Testis (tissue), 3 donors: Measurements from ENCODE around the gene SYNRG. TPM values are rescaled to one million over a fixed set of nuclear protein-coding genes. Genes with fewer than 3 reads are reported as not detected.

Experiments used
- DNase-seq: peaks from one replicate; pipeline ENCODE4 v3.0.0-alpha.2; 2019
- H3K27ac ChIP-seq, 2 donors: fragments of 200-600 bp; sonication (generic); one replicate each; pipeline ENCODE4 v1.5.1; 2019
- H3K27me3 ChIP-seq: fragments of 200-600 bp; sonication (generic); one replicate; pipeline ENCODE4 v1.5.1; 2019
- H3K36me3 ChIP-seq: fragments of 200-600 bp; sonication (generic); one replicate; pipeline ENCODE4 v1.5.1; 2017; ENCODE audit warnings: low read depth; ENCODE audit errors: missing control alignments
- H3K4me1 ChIP-seq: fragments of 200-600 bp; sonication (generic); one replicate; pipeline ENCODE4 v1.5.1; 2019
- H3K4me3 ChIP-seq, 2 donors: fragments of 200-600 bp; sonication (generic); one replicate each; pipeline ENCODE4 v1.5.1; 2017 to 2019
- H3K9me3 ChIP-seq: fragments of 200-600 bp; sonication (generic); one replicate; pipeline ENCODE4 v1.5.1; 2017
- POLR2A ChIP-seq: fragments of 450-650 bp; IDR thresholded peaks from one replicate; pipeline ENCODE4 v1.6.1; 2017; ENCODE audit warnings: antibody characterized with exemption, mild to moderate bottlenecking, moderate library complexity
- WGBS, 2 donors: methylation state at CpG; one replicate each; pipeline ENCODE4 v1.1.5; 2018; 5-methylcytosine and 5-hydroxymethylcytosine counted together
- intact Hi-C: fragments of 100-400 bp; cut with DNase I; formaldehyde crosslinking; loops from one replicate; pipeline ENCODE4 v1.15.1; 2023; ENCODE audit warnings: low total_unique reads
- polyA plus RNA-seq: library from polyadenylated mRNA; stranded (reverse); fragments of 350-450 nt; fragmentation: Illumina TruSeq; extraction: RNeasy Lipid Tissue Mini Kit (QIAGEN cat#74804); gene quantifications from one replicate; pipeline ENCODE4 v1.2.3, GENCODE V29; 2014; ENCODE audit warnings: low read depth, low replicate concordance; ENCODE audit not compliant: insufficient read depth
- total RNA-seq, 2 donors: library from RNA; depleted of rRNA; stranded (reverse); fragments of >200 nt; gene quantifications; one replicate each; pipeline ENCODE4 v1.2.3, GENCODE V29; 2016
- TF ChIP-seq, protein P1 (sequence below), 3 experiments: fragments of 450-650 bp in 2 of 3; fragments of 200-600 bp in 1 of 3; sonication (generic) in 1 of 3; IDR thresholded peaks; one replicate each; pipeline ENCODE4 v1.5.1; 2016 to 2019; ENCODE audit warnings: antibody characterized with exemption in 3 of 3, mild to moderate bottlenecking in 2 of 3, moderate library complexity in 1 of 3

The SYNRG gene
- total and polyA plus RNA-seq, 3 donors from 2014 or later = 50.1 to 72.2 (median 54.6) TPM

GRCh38 chr17:37568350-37569053 lies 40.7 kb downstream of the SYNRG start:
- 92 to 100% methylated on average over 2 of the region's 2 CpGs for WGBS, 2 donors
- no peaks in the 10 kb centered on the region for H3K36me3 ChIP-seq
- no peak for TF ChIP-seq POLR2A
- TF ChIP-seq, protein P1, sequence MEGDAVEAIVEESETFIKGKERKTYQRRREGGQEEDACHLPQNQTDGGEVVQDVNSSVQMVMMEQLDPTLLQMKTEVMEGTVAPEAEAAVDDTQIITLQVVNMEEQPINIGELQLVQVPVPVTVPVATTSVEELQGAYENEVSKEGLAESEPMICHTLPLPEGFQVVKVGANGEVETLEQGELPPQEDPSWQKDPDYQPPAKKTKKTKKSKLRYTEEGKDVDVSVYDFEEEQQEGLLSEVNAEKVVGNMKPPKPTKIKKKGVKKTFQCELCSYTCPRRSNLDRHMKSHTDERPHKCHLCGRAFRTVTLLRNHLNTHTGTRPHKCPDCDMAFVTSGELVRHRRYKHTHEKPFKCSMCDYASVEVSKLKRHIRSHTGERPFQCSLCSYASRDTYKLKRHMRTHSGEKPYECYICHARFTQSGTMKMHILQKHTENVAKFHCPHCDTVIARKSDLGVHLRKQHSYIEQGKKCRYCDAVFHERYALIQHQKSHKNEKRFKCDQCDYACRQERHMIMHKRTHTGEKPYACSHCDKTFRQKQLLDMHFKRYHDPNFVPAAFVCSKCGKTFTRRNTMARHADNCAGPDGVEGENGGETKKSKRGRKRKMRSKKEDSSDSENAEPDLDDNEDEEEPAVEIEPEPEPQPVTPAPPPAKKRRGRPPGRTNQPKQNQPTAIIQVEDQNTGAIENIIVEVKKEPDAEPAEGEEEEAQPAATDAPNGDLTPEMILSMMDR (IDR thresholded peaks at IDR 0.05) = no peak

GRCh38 chr17:37567538-37567937 lies 41.7 kb downstream of the SYNRG start:
- H3K27me3 ChIP-seq = no peaks in the 10 kb centered on the region
- H3K4me1 ChIP-seq = no peaks in the 10 kb centered on the region
- H3K4me3 ChIP-seq = no peak overlapping the region
- no peaks in the 10 kb centered on the region for H3K36me3 ChIP-seq
- TF ChIP-seq POLR2A = no peak
- TF ChIP-seq, protein P1 (IDR thresholded peaks at IDR 0.05) = no peak
- intact Hi-C loops = no loop called here
- DNase-seq = no peak
- 89 to 91% methylated on average over 4 of the region's 4 CpGs for WGBS, 2 donors
- no peaks in the 10 kb centered on the region for H3K9me3 ChIP-seq
- H3K27ac ChIP-seq = no peak overlapping the region

More at GRCh38 chr17:37568350-37569053, 40.7 kb downstream of the SYNRG start:
- Histone ChIP-seq H3K27me3 (no peaks in the 10 kb centered on the region), H3K9me3 (no peaks in the 10 kb centered on the region), H3K4me3 (no peak overlapping the region), H3K4me1 (no peaks in the 10 kb centered on the region), H3K27ac (no peak overlapping the region)
- intact Hi-C loops = no loop called here
- DNase-seq = no peak

GRCh38 chr17:37567137-37567536 lies 42.1 kb downstream of the SYNRG start:
- no peak overlapping the region for H3K27ac ChIP-seq
- intact Hi-C loops = no loop called here
- H3K4me1 ChIP-seq = no peaks in the 10 kb centered on the region
- TF ChIP-seq, protein P1 (IDR thresholded peaks at IDR 0.05) = no peak
- no peak for TF ChIP-seq POLR2A
- H3K36me3 ChIP-seq = no peaks in the 10 kb centered on the region
- H3K9me3 ChIP-seq = no peaks in the 10 kb centered on the region
- 85 to 86% methylated on average over 2 of the region's 2 CpGs for WGBS, 2 donors
- no peak for DNase-seq
- no peak overlapping the region for H3K4me3 ChIP-seq
- H3K27me3 ChIP-seq = no peaks in the 10 kb centered on the region

GRCh38 chr17:37564252-37564651 lies 45.0 kb downstream of the SYNRG start:
- no peak for TF ChIP-seq POLR2A
- TF ChIP-seq, protein P1 (IDR thresholded peaks at IDR 0.05) = no peak
- Histone ChIP-seq H3K27me3 (no peaks in the 10 kb centered on the region), H3K36me3 (no peaks in the 10 kb centered on the region), H3K27ac (no peak overlapping the region), H3K4me1 (no peaks in the 10 kb centered on the region), H3K4me3 (no peak overlapping the region), H3K9me3 (no peaks in the 10 kb centered on the region)
- 91 to 98% methylated on average over 3 of the region's 3 CpGs for WGBS, 2 donors
- no peak for DNase-seq
- intact Hi-C loops = no loop called here
